ENCODE data around the gene DPP9.
A peak's percentile ranks its signal among the peaks of the same experiment; 100 is the strongest.

DPP9 gene

GRCh38 chr19:4639531-4640246 is 84.0 kb downstream of the DPP9 start:
- no peak for FAIRE-seq
- TF ChIP-seq POLR2A (IDR thresholded peaks at IDR 0.05; ENCODE audit: low read depth, low read length): no peak
- no peak for DNase-seq (ENCODE audit: insufficient read length, low spot score)

GRCh38 chr19:4638828-4639530 is 84.7 kb downstream of the DPP9 start, which contains the start of gene TNFAIP8L1:
TNFAIP8L1 (plus strand) TSS chr19:4639516; CDS start chr19:4651870, 12,354 bp downstream.
- peak; percentile 97 for DNase-seq (ENCODE audit: insufficient read length, low spot score)
- TF ChIP-seq POLR2A (IDR thresholded peaks at IDR 0.05; ENCODE audit: low read depth, low read length): 0 out of 2 replicates have a peak, but pooled peaks have one; percentile 11
- no peak for FAIRE-seq

- FAIRE-seq: no peak
Measured at GRCh38 chr19:4638317-4638716, 85.3 kb downstream of the DPP9 start.

GRCh38 chr19:4636761-4637160 is 86.9 kb downstream of the DPP9 start:
- no peak for TF ChIP-seq POLR2A (IDR thresholded peaks at IDR 0.05; ENCODE audit: low read depth, low read length)
- FAIRE-seq (no peak), DNase-seq (ENCODE audit: insufficient read length, low spot score) (no peak)

More at GRCh38 chr19:4638317-4638716, 85.3 kb downstream of the DPP9 start:
- no peak for TF ChIP-seq POLR2A (IDR thresholded peaks at IDR 0.05; ENCODE audit: low read depth, low read length)
- DNase-seq (ENCODE audit: insufficient read length, low spot score): no peak

GRCh38 chr19:4636151-4636717 is 87.4 kb downstream of the DPP9 start:
- DNase-seq (ENCODE audit: insufficient read length, low spot score): peak; percentile 80
- no peak for TF ChIP-seq POLR2A (IDR thresholded peaks at IDR 0.05; ENCODE audit: low read depth, low read length)
- no peak for FAIRE-seq

- TF ChIP-seq POLR2A (IDR thresholded peaks at IDR 0.05; ENCODE audit: low read depth, low read length): no peak
- no peak for FAIRE-seq
- no peak for DNase-seq (ENCODE audit: insufficient read length, low spot score)
Measured at GRCh38 chr19:4635754-4636116, 87.9 kb downstream of the DPP9 start.

GRCh38 chr19:4633140-4633967 is 90.3 kb downstream of the DPP9 start:
- TF ChIP-seq POLR2A (IDR thresholded peaks at IDR 0.05; ENCODE audit: low read depth, low read length): no peak
- FAIRE-seq (peak; percentile 65), DNase-seq (ENCODE audit: insufficient read length, low spot score) (peak; percentile 76)

All from H54 (cell line).